HEK293 (cell line): Measurements from ENCODE around the gene STK10.

Experiments
- CTCF ChIA-PET: fragments of 350-600 bp; formaldehyde crosslinking; extraction: SDS; loops from one replicate; lab custom pipeline; 2021; ENCODE audit warnings: antibody characterized with exemption; lab: Yijun Ruan, JAX
- POLR2A ChIA-PET: fragments of 300-600 bp; formaldehyde crosslinking; extraction: SDS; loops from one replicate; lab custom pipeline; 2020; ENCODE audit warnings: antibody characterized with exemption, inconsistent platforms; lab: Yijun Ruan, JAX
- H3K27ac ChIP-seq: fragments of 200-500 bp; sonication (Bioruptor generic); 2 replicates; pipeline ENCODE4 v1.5.1; 2014; ENCODE audit warnings: low read depth, low read length, control low read depth, inconsistent platforms; ENCODE audit errors: extremely low read depth
- H3K36me3 ChIP-seq, 2 experiments: fragments of 200-500 bp in 1 of 2; sonication (Bioruptor generic) in 1 of 2; 1 replicate in 1 of 2; 2 replicates in 1 of 2; pipeline ENCODE4 v1.5.1; 2014 to 2017; ENCODE audit warnings: inconsistent platforms in 2 of 2, low read length in 2 of 2; ENCODE audit not compliant: control insufficient read depth in 2 of 2, insufficient read depth in 1 of 2
- H3K4me1 ChIP-seq: fragments of 200-500 bp; sonication (Bioruptor generic); 2 replicates; pipeline ENCODE4 v1.5.1; 2014; ENCODE audit warnings: mild to moderate bottlenecking, low read length, inconsistent platforms; ENCODE audit not compliant: control insufficient read depth, insufficient read depth
- H3K4me3 ChIP-seq: 2 replicates; pipeline ENCODE4 v1.5.1; 2011; ENCODE audit warnings: low read depth, mild to moderate bottlenecking, control low read depth, low read length, moderate library complexity
- H3K9me3 ChIP-seq: fragments of 200-500 bp; sonication (Bioruptor generic); 2 replicates; pipeline ENCODE4 v1.5.1; 2014; ENCODE audit warnings: low read depth, low read length, inconsistent platforms; ENCODE audit not compliant: control insufficient read depth, insufficient read depth
- HOXA7 ChIP-seq: sonication (generic); formaldehyde crosslinking; IDR thresholded peaks from 2 replicates; pipeline ENCODE4 v1.8.1; 2022; ENCODE audit warnings: missing genetic modification reagents, borderline replicate concordance
- KLF7 ChIP-seq: fragments of 450-650 bp; formaldehyde crosslinking; IDR thresholded peaks from 2 replicates; pipeline ENCODE4 v1.5.1; 2016; ENCODE audit warnings: missing biosample characterization, missing genetic modification characterization, borderline replicate concordance
- MYNN ChIP-seq: fragments of 450-650 bp; formaldehyde crosslinking; IDR thresholded peaks from 2 replicates; pipeline ENCODE4 v1.5.1; 2016; ENCODE audit warnings: missing biosample characterization, missing genetic modification characterization, borderline replicate concordance
- PATZ1 ChIP-seq: fragments of 450-650 bp; formaldehyde crosslinking; IDR thresholded peaks from 2 replicates; pipeline ENCODE4 v1.5.1; 2016; ENCODE audit warnings: missing biosample characterization, missing genetic modification characterization
- SP7 ChIP-seq: fragments of 450-650 bp; formaldehyde crosslinking; IDR thresholded peaks from 2 replicates; pipeline ENCODE4 v1.5.1; 2016; ENCODE audit warnings: missing biosample characterization, missing genetic modification characterization
- ZBTB20 ChIP-seq: fragments of 450-650 bp; formaldehyde crosslinking; IDR thresholded peaks from 2 replicates; pipeline ENCODE4 v1.5.1; 2016; ENCODE audit warnings: missing biosample characterization, missing genetic modification characterization
- ZBTB44 ChIP-seq: fragments of 450-650 bp; IDR thresholded peaks from 2 replicates; pipeline ENCODE4 v1.5.1; 2018; ENCODE audit warnings: missing biosample characterization, mild to moderate bottlenecking, missing genetic modification characterization
- ZFP3 ChIP-seq: fragments of 450-650 bp; formaldehyde crosslinking; IDR thresholded peaks from 2 replicates; pipeline ENCODE4 v1.5.1; 2016; ENCODE audit warnings: low read depth, missing biosample characterization, missing genetic modification characterization
- ZFP37 ChIP-seq: fragments of 450-650 bp; formaldehyde crosslinking; IDR thresholded peaks from 2 replicates; pipeline ENCODE4 v1.5.1; 2016; ENCODE audit warnings: missing biosample characterization, missing genetic modification characterization
- ZNF146 ChIP-seq: fragments of 450-650 bp; formaldehyde crosslinking; IDR thresholded peaks from 2 replicates; pipeline ENCODE4 v1.5.1; 2016; ENCODE audit warnings: missing biosample characterization, missing genetic modification characterization
- ZNF155 ChIP-seq: fragments of 450-650 bp; formaldehyde crosslinking; IDR thresholded peaks from 2 replicates; pipeline ENCODE4 v1.5.1; 2016; ENCODE audit warnings: missing biosample characterization, missing genetic modification characterization
- ZNF175 ChIP-seq: fragments of 450-650 bp; formaldehyde crosslinking; IDR thresholded peaks from 2 replicates; pipeline ENCODE4 v1.5.1; 2016; ENCODE audit warnings: missing biosample characterization, missing genetic modification characterization
- ZNF248 ChIP-seq: fragments of 450-650 bp; formaldehyde crosslinking; IDR thresholded peaks from 2 replicates; pipeline ENCODE4 v1.5.1; 2017; ENCODE audit warnings: missing biosample characterization, missing genetic modification characterization
- ZNF266 ChIP-seq: fragments of 450-650 bp; formaldehyde crosslinking; IDR thresholded peaks from 2 replicates; pipeline ENCODE4 v1.5.1; 2016; ENCODE audit warnings: missing biosample characterization, missing genetic modification characterization, low read depth
- ZNF292 ChIP-seq: fragments of 450-650 bp; formaldehyde crosslinking; IDR thresholded peaks from 2 replicates; pipeline ENCODE4 v1.5.1; 2016; ENCODE audit warnings: low read depth, missing biosample characterization, missing genetic modification characterization, borderline replicate concordance
- ZNF311 ChIP-seq: fragments of 450-650 bp; formaldehyde crosslinking; IDR thresholded peaks from 2 replicates; pipeline ENCODE4 v1.5.1; 2017; ENCODE audit warnings: missing biosample characterization, missing genetic modification characterization, borderline replicate concordance
- ZNF366 ChIP-seq: fragments of 450-650 bp; formaldehyde crosslinking; conservative IDR thresholded peaks from 2 replicates; pipeline ENCODE4 v1.5.1; 2016; ENCODE audit warnings: missing biosample characterization, missing genetic modification characterization
- ZNF404 ChIP-seq: fragments of 450-650 bp; formaldehyde crosslinking; IDR thresholded peaks from 2 replicates; pipeline ENCODE4 v1.5.1; 2017; ENCODE audit warnings: missing biosample characterization, missing genetic modification characterization
- ZNF473 ChIP-seq: fragments of 450-650 bp; formaldehyde crosslinking; IDR thresholded peaks from 2 replicates; pipeline ENCODE4 v1.5.1; 2017; ENCODE audit warnings: missing biosample characterization, missing genetic modification characterization
- ZNF548 ChIP-seq: fragments of 450-650 bp; formaldehyde crosslinking; IDR thresholded peaks from 2 replicates; pipeline ENCODE4 v1.5.1; 2016; ENCODE audit warnings: missing biosample characterization, missing genetic modification characterization
- ZNF555 ChIP-seq: fragments of 450-650 bp; formaldehyde crosslinking; conservative IDR thresholded peaks from 2 replicates; pipeline ENCODE4 v1.5.1; 2017; ENCODE audit warnings: missing biosample characterization, mild to moderate bottlenecking, missing genetic modification characterization, inconsistent platforms
- ZNF560 ChIP-seq: fragments of 450-650 bp; formaldehyde crosslinking; IDR thresholded peaks from 2 replicates; pipeline ENCODE4 v1.5.1; 2017; ENCODE audit warnings: missing biosample characterization, missing genetic modification characterization, borderline replicate concordance
- ZNF600 ChIP-seq: fragments of 450-650 bp; formaldehyde crosslinking; IDR thresholded peaks from 2 replicates; pipeline ENCODE4 v1.5.1; 2016; ENCODE audit warnings: missing biosample characterization, missing genetic modification characterization
- ZNF776 ChIP-seq: fragments of 450-650 bp; formaldehyde crosslinking; IDR thresholded peaks from 2 replicates; pipeline ENCODE4 v1.5.0; 2017; ENCODE audit warnings: missing biosample characterization, missing genetic modification characterization, borderline replicate concordance
- ZNF785 ChIP-seq: fragments of 450-650 bp; formaldehyde crosslinking; IDR thresholded peaks from 2 replicates; pipeline ENCODE4 v1.5.1; 2016; ENCODE audit warnings: missing biosample characterization, missing genetic modification characterization
- ZNF791 ChIP-seq: fragments of 450-650 bp; formaldehyde crosslinking; IDR thresholded peaks from 2 replicates; pipeline ENCODE4 v1.5.1; 2016; ENCODE audit warnings: missing biosample characterization, missing genetic modification characterization
- ZNF792 ChIP-seq: fragments of 450-650 bp; formaldehyde crosslinking; IDR thresholded peaks from 2 replicates; pipeline ENCODE4 v1.5.1; 2016; ENCODE audit warnings: missing biosample characterization, missing genetic modification characterization
- ZSCAN16 ChIP-seq: fragments of 450-650 bp; formaldehyde crosslinking; IDR thresholded peaks from 2 replicates; pipeline ENCODE4 v1.5.1; 2016; ENCODE audit warnings: missing biosample characterization, missing genetic modification characterization
- ZSCAN4 ChIP-seq: fragments of 450-650 bp; formaldehyde crosslinking; IDR thresholded peaks from 2 replicates; pipeline ENCODE4 v1.5.1; 2017; ENCODE audit warnings: missing biosample characterization, missing genetic modification characterization
- ZXDB ChIP-seq: fragments of 450-650 bp; formaldehyde crosslinking; IDR thresholded peaks from 2 replicates; pipeline ENCODE4 v1.5.1; 2016; ENCODE audit warnings: missing biosample characterization, missing genetic modification characterization

Gene STK10

DNA sequence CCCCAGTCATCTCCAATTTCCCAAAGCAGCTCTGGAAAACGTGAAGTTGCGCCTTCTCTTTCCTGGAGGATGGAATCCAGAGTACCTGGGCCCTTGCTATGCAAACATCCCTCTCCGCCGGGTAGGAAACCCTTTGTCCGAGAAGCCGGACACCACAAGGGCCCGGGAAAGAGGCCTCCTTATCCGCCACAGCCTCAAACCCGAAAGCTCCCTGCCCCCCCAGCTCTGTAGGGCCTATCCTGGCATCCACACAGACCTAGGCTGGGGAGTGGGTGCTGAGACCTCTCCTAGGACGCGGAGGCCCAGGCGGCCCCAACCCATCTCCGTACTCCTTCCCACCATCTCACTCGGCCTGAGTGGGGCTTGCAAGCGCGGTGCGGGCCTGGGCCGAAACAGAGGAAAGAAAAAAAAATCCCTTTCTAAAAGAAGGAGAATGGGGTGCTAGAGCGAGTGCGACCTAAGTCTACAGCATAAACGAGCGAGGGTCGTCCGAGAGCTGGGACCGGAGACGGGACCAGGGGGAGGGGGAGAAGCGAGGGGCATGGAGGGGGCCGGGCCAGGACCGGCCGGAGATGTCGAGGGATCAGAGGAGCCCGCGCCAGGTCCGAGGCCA lies 182.2 kb downstream of the STK10 start:
- peaks cover 28% of the 10 kb centered on the region for H3K4me1 ChIP-seq
- ChIA-PET POLR2A (interaction anchor here (0.7 to 3.0 kb wide), 16 partner anchors 9 to 618 kb away, joined by 3 to 19 read pairs (median 4); partner anchors contain the start of genes NPM1, STK10 and UBTD2), CTCF (interaction anchor here (0.7 to 3.9 kb wide), 8 partner anchors 9 to 1688 kb away, joined by 3 to 31 read pairs (median 4); no protein-coding TSS in a partner anchor)
- TF ChIP-seq SP7 (tag by site-specific recombination) (no peak), ZFP3 (tag by site-specific recombination) (peak; percentile 8; the same call in 1 of the 2 replicates), ZFP37 (tag by site-specific recombination) (0 out of 2 replicates have a peak, but pooled peaks have one; percentile 38), PATZ1 (tag by site-specific recombination) (peak; percentile 59), ZBTB20 (tag by site-specific recombination) (peak; percentile 99)
- H3K4me3 ChIP-seq, result peak overlapping the region; percentile 90
- peak overlapping the region; percentile 97 for H3K27ac ChIP-seq
- no peaks in the 10 kb centered on the region for H3K9me3 ChIP-seq
- no peaks in the 10 kb centered on the region for H3K36me3 ChIP-seq

DNA sequence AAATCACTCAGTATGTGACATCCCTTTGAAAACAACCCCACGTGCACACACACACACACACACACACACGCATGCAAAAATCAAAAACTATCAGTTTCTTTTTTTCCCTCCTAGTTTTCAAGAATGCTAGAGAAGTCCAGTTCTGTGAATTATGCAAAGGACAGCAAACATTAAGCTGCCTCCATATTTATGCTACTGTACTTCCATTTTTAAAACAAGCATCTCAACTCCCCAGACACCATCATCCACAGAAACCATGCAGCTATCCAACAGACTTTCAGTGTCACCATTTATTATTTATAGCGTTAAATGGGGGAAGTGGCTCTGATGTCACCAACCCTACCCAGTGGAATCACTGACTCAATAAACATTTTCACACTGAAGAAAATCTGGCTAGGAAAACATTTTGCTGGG lies 183.2 kb downstream of the STK10 start:
- POLR2A ChIA-PET, result interaction anchor here (0.7 to 1.2 kb wide), 4 partner anchors 19 to 606 kb away, joined by 3 to 6 read pairs (median 3); no protein-coding TSS in a partner anchor
- Histone ChIP-seq H3K36me3 (no peaks in the 10 kb centered on the region), H3K27ac (no peak overlapping the region; the same call in 1 of the 2 replicates), H3K9me3 (no peaks in the 10 kb centered on the region), H3K4me3 (peak overlapping the region; percentile 90), H3K4me1 (peaks cover 31% of the 10 kb centered on the region)
- CTCF ChIA-PET, result interaction anchor here (0.6 to 3.9 kb wide), 5 partner anchors 8 to 441 kb away, joined by 3 to 31 read pairs (median 4); no protein-coding TSS in a partner anchor
- no peak for TF ChIP-seq ZBTB44 (tag by site-specific recombination)
- no peak for TF ChIP-seq ZNF792 (tag by site-specific recombination)
- TF ChIP-seq ZBTB20 (tag by site-specific recombination), result no peak
- TF ChIP-seq ZFP37 (tag by site-specific recombination), result no peak
- no peak for TF ChIP-seq ZNF248 (tag by site-specific recombination)
- no peak for TF ChIP-seq KLF7 (tag by site-specific recombination)
- TF ChIP-seq ZNF292, result no peak
- no peak for TF ChIP-seq ZNF473 (tag by site-specific recombination)
- TF ChIP-seq ZNF600 (tag by site-specific recombination), result no peak
- TF ChIP-seq ZNF560 (tag by site-specific recombination), result no peak
- TF ChIP-seq ZSCAN4, result peak; percentile 91
- TF ChIP-seq ZNF404 (tag by site-specific recombination), result no peak
- no peak for TF ChIP-seq ZNF155
- TF ChIP-seq ZNF555 (tag by site-specific recombination), result no peak
- 0 out of 2 replicates have a peak, but pooled peaks have one; percentile 32 for TF ChIP-seq SP7 (tag by site-specific recombination)
- no peak for TF ChIP-seq ZNF266 (tag by site-specific recombination)
- TF ChIP-seq ZNF785 (tag by site-specific recombination), result no peak
- no peak for TF ChIP-seq ZNF776 (tag by site-specific recombination)
- TF ChIP-seq ZNF791 (tag by site-specific recombination), result no peak
- TF ChIP-seq ZSCAN16, result no peak
- TF ChIP-seq HOXA7 (CRISPR knock-in tag), result no peak
- TF ChIP-seq ZNF548 (tag by site-specific recombination), result no peak
- no peak for TF ChIP-seq ZNF146 (tag by site-specific recombination)
- TF ChIP-seq ZNF175, result no peak
- TF ChIP-seq ZNF311 (tag by site-specific recombination), result no peak
- TF ChIP-seq ZXDB, result no peak
- TF ChIP-seq ZNF366 (tag by site-specific recombination), result peak; percentile 74
- TF ChIP-seq MYNN (tag by site-specific recombination), result no peak
